ENCODE data around the gene LIN28A. TPM values are rescaled to one million over a fixed set of nuclear protein-coding genes. Genes with fewer than 3 reads are reported as not detected.

The LIN28A gene
- total and polyA plus RNA-seq, 2 donors (not counting 1 experiment from before 2014, with no cell fraction given), result not detected

GRCh38 chr1:26459148-26459547 is 48.5 kb downstream of the LIN28A start:
- ChIA-PET POLR2A (no interaction called here), CTCF (no interaction called here)
- DNase-seq (no peak), ATAC-seq (ENCODE audit: low read depth) (no peak)
- no peak overlapping the region for H3K4me2 ChIP-seq (replicated peaks; ENCODE audit: low read depth, low read length, poor library complexity, severe bottlenecking)
- H3K27me3 Mint-ChIP-seq, result no peaks in the 10 kb centered on the region
- no peaks in the 10 kb centered on the region for H3K4me1 Mint-ChIP-seq
- H2AFZ ChIP-seq (ENCODE audit: insufficient read depth, low read depth, low read length, poor library complexity, severe bottlenecking), result no peak overlapping the region
- no peak overlapping the region for H3K9ac ChIP-seq (ENCODE audit: low read length)
- WGBS (ENCODE audit: insufficient coverage), result no CpG with 5 or more reads among the region's 1 CpG
- no peaks in the 10 kb centered on the region for H3K27me3 ChIP-seq (replicated peaks in 1 of 4; ENCODE audit: control extremely low read depth in 1 of 4, control insufficient read depth in 3 of 4, insufficient read depth in 4 of 4, low read length in 3 of 4)
- no peaks in the 10 kb centered on the region for H3K4me1 ChIP-seq (ENCODE audit: control insufficient read depth in 2 of 2, insufficient read depth in 2 of 2, low read length in 2 of 2)
- TF ChIP-seq, protein P1, sequence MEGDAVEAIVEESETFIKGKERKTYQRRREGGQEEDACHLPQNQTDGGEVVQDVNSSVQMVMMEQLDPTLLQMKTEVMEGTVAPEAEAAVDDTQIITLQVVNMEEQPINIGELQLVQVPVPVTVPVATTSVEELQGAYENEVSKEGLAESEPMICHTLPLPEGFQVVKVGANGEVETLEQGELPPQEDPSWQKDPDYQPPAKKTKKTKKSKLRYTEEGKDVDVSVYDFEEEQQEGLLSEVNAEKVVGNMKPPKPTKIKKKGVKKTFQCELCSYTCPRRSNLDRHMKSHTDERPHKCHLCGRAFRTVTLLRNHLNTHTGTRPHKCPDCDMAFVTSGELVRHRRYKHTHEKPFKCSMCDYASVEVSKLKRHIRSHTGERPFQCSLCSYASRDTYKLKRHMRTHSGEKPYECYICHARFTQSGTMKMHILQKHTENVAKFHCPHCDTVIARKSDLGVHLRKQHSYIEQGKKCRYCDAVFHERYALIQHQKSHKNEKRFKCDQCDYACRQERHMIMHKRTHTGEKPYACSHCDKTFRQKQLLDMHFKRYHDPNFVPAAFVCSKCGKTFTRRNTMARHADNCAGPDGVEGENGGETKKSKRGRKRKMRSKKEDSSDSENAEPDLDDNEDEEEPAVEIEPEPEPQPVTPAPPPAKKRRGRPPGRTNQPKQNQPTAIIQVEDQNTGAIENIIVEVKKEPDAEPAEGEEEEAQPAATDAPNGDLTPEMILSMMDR (IDR thresholded peaks at IDR 0.05), result no peak
- TF ChIP-seq EZH2 (IDR thresholded peaks at IDR 0.05; ENCODE audit: borderline replicate concordance, insufficient read depth, low read depth, low read length, poor library complexity, severe bottlenecking), result no peak
- intact Hi-C loops (cut with micrococcal nuclease), result no loop called here
- H3K9me3 ChIP-seq (ENCODE audit: control extremely low read depth in 1 of 3, control insufficient read depth in 2 of 3, insufficient read depth in 1 of 3, low read length in 2 of 3), result no peaks in the 10 kb centered on the region
- no peak overlapping the region for H3K27ac Mint-ChIP-seq
- H3K27ac ChIP-seq (ENCODE audit: low read length in 2 of 2), result no peak overlapping the region
- no peaks in the 10 kb centered on the region for H3K79me2 ChIP-seq (ENCODE audit: control insufficient read depth, insufficient read depth, low read length)
- no peaks in the 10 kb centered on the region for H3K9me3 Mint-ChIP-seq (ENCODE audit: insufficient read depth)
- H4K20me1 ChIP-seq (ENCODE audit: control insufficient read depth, insufficient read depth, low read length, poor library complexity, severe bottlenecking), result no peaks in the 10 kb centered on the region
- H3K36me3 ChIP-seq (replicated peaks in 1 of 2; ENCODE audit: control extremely low read depth in 1 of 2, control insufficient read depth in 1 of 2, extremely low read depth in 1 of 2, insufficient read depth in 2 of 2, low read length in 1 of 2), result peaks cover 16 to 45% of the 10 kb centered on the region in 2 experiments
- H3K4me3 Mint-ChIP-seq, result no peak overlapping the region
- H3K4me3 ChIP-seq (ENCODE audit: control extremely low read depth in 1 of 5, extremely low read depth in 1 of 5, insufficient read depth in 1 of 5, low read depth in 2 of 5, low read length in 4 of 5), result no peak overlapping the region

GRCh38 chr1:26459573-26460031 is 49.0 kb downstream of the LIN28A start:
- no peaks in the 10 kb centered on the region for H3K9me3 Mint-ChIP-seq (ENCODE audit: insufficient read depth)
- DNase-seq, result no peak
- intact Hi-C loops (cut with micrococcal nuclease), result no loop called here
- Histone ChIP-seq H3K36me3 (replicated peaks in 1 of 2; ENCODE audit: control extremely low read depth in 1 of 2, control insufficient read depth in 1 of 2, extremely low read depth in 1 of 2, insufficient read depth in 2 of 2, low read length in 1 of 2) (peaks cover 16 to 49% of the 10 kb centered on the region in 2 experiments), H3K4me1 (ENCODE audit: control insufficient read depth in 2 of 2, insufficient read depth in 2 of 2, low read length in 2 of 2) (no peaks in the 10 kb centered on the region), H2AFZ (ENCODE audit: insufficient read depth, low read depth, low read length, poor library complexity, severe bottlenecking) (no peak overlapping the region), H3K9me3 (ENCODE audit: control extremely low read depth in 1 of 3, control insufficient read depth in 2 of 3, insufficient read depth in 1 of 3, low read length in 2 of 3) (no peaks in the 10 kb centered on the region), H3K4me2 (replicated peaks; ENCODE audit: low read depth, low read length, poor library complexity, severe bottlenecking) (no peak overlapping the region), H3K9ac (ENCODE audit: low read length) (no peak overlapping the region), H3K27ac (ENCODE audit: low read length in 2 of 2) (no peak overlapping the region), H3K79me2 (ENCODE audit: control insufficient read depth, insufficient read depth, low read length) (no peaks in the 10 kb centered on the region), H4K20me1 (ENCODE audit: control insufficient read depth, insufficient read depth, low read length, poor library complexity, severe bottlenecking) (no peaks in the 10 kb centered on the region), H3K4me3 (ENCODE audit: control extremely low read depth in 1 of 5, extremely low read depth in 1 of 5, insufficient read depth in 1 of 5, low read depth in 2 of 5, low read length in 4 of 5) (no peak overlapping the region), H3K27me3 (replicated peaks in 1 of 4; ENCODE audit: control extremely low read depth in 1 of 4, control insufficient read depth in 3 of 4, insufficient read depth in 4 of 4, low read length in 3 of 4) (no peaks in the 10 kb centered on the region)
- no peaks in the 10 kb centered on the region for H3K27me3 Mint-ChIP-seq
- no peaks in the 10 kb centered on the region for H3K4me1 Mint-ChIP-seq
- no peak for ATAC-seq (ENCODE audit: low read depth)
- 86% methylated on average over 3 of the region's 3 CpGs for WGBS (ENCODE audit: insufficient coverage)
- CTCF ChIA-PET, result interaction anchor here (1.0 kb wide), 1 partner anchor 11 kb away, joined by 3 read pairs; no protein-coding TSS in a partner anchor
- no peak overlapping the region for H3K27ac Mint-ChIP-seq
- TF ChIP-seq, protein P1 (IDR thresholded peaks at IDR 0.05), result no peak
- TF ChIP-seq EZH2 (IDR thresholded peaks at IDR 0.05; ENCODE audit: borderline replicate concordance, insufficient read depth, low read depth, low read length, poor library complexity, severe bottlenecking), result no peak
- POLR2A ChIA-PET, result no interaction called here
- H3K4me3 Mint-ChIP-seq, result no peak overlapping the region

Measured in B cell (primary cell).